Brain microvascular endothelial cell (primary cell): ENCODE measurements around the gene IQSEC3.
"Not testable (repeated sequence)": the region's sequence is repeated elsewhere in the genome, so short reads cannot be mapped to it uniquely, and the experiment has no call there.

ENCODE experiments used
- DNase-seq: peaks from one replicate; pipeline ENCODE4 v3.0.0-alpha.2; 2020
- H3K27ac ChIP-seq: fragments of 250-450 bp; sonication (Bioruptor Pico); 2 replicates; pipeline ENCODE4 v1.5.1; 2020; ENCODE audit warnings: mild to moderate bottlenecking, moderate library complexity
- H3K27me3 ChIP-seq: fragments of 250-450 bp; sonication (Bioruptor Pico); replicated peaks from 2 replicates; pipeline ENCODE4 v1.5.1; 2020; ENCODE audit warnings: mild to moderate bottlenecking
- H3K36me3 ChIP-seq: fragments of 250-450 bp; sonication (Bioruptor Pico); replicated peaks from 2 replicates; pipeline ENCODE4 v1.5.1; 2020; ENCODE audit warnings: mild to moderate bottlenecking
- H3K4me3 ChIP-seq: 2 replicates; pipeline ENCODE4 v1.5.1; 2011; ENCODE audit warnings: low read depth, mild to moderate bottlenecking, control low read depth, low read length, moderate library complexity
- in situ Hi-C: cut with HindIII; loops from 2 replicates; pipeline ENCODE4 v1.10.0; 2017; ENCODE audit warnings: low sequenced_read_pairs, low pct_ligation_motif_present
- TF ChIP-seq, protein P1 (sequence below): IDR thresholded peaks from 2 replicates; pipeline ENCODE4 v1.5.1; 2011; ENCODE audit warnings: low read depth, mild to moderate bottlenecking, moderate library complexity, low read length, control low read depth, inconsistent platforms; ENCODE audit errors: missing control alignments

IQSEC3 gene

DNA sequence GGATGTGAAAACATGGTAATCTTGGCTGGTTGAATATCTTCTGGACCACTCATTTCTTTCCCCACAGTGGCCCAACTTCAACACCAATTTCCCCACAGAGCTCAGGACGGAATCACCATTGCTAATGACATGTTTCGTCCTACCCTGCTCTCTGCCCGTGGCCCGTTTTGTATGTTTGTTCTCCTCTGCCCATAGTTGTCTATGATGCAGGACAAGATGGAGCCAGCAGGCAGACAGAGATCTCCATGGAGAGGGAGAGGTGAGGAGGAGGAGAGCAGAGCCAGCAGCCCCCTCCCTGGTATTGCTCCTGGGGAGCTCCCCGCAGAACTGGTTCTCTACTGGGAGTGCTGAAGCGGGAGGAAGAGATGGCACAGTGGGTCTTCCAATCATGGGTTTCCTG lies 3.1 kb downstream of the IQSEC3 start:
- in situ Hi-C loops, DNase-seq, H3K27me3 ChIP-seq, H3K4me3 ChIP-seq, H3K36me3 ChIP-seq, H3K27ac ChIP-seq: not testable (repeated sequence)

DNA sequence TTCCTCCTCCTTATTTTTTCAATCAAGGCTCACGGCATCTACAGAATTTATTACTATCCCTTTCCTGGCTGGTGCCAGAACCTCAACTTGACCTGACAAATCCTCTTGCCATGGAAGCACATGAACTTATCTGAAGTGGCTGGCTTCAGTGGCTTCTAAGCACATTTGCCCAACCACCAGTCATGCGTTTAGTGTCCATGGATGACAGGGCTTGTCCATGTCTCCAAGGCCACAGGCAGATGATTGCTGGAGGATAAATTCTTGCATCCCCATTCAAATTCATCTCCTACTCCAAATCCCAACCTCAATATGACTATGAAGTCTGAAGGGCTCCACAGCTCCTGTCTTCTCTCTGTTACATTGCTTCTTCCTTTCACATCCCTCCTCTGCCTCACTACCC lies 4.0 kb downstream of the IQSEC3 start:
- H3K27ac ChIP-seq, H3K36me3 ChIP-seq, in situ Hi-C loops, DNase-seq, H3K27me3 ChIP-seq, H3K4me3 ChIP-seq: not testable (repeated sequence)

DNA sequence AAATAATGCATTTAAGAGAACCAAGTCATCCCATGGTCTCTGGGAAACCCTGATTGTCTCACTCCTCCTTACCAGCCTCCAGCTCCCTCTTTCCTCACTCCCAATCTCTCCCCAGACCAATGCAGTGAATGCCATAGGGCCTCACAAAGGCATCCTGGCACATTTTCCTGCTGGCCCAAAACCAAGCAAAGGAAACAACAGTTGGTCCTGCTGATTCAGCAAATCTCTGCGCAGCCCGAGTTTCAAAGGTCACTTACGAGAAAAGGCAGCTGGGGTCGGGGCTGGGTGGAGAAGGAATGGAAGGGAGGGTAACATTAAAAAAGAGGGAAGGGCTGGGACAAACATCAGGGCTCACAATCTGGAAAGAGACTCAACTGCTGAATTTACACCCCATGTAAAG lies 5.5 kb downstream of the IQSEC3 start:
- H3K36me3 ChIP-seq, H3K27ac ChIP-seq, DNase-seq, H3K27me3 ChIP-seq, in situ Hi-C loops, H3K4me3 ChIP-seq: not testable (repeated sequence)

DNA sequence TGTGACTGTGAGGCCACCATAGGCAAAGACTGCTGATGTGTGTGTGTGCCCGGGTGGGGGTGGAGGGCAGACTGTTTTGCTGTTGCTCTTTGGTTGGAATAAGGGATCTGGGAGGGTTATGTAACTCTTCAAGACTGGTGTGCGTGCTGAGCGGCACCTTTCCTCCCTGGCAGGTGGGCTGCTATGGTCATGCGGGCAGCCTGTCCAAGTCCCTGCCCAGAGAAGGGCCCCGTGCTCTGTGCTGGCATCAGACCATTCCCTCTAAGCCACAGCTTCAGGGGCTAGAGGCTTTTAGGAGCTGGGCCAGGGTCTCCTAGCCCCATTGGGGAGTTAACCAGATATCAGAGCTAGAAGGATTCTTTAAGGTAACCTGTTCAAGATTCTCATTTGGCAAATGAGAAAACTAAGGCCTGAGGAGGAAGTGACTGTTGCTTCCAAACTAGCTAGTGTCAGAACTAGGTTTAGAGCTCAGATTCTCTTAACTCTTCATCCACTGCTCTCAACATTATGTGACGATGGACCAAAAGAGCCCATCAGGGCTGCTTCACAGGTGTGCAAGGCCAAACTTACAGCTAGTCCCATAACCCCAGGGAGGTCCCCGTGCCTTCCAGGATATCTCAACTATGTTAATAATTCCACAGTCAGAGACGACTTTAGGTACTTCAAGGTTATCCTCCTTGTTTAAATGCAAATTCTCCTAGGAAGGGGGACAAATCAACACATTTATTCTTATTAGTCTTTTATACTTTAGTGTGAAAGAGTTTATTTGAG lies 8.0 kb downstream of the IQSEC3 start:
- H3K27ac ChIP-seq, in situ Hi-C loops, H3K36me3 ChIP-seq, H3K4me3 ChIP-seq, DNase-seq: not testable (repeated sequence)
- peaks cover 12% of the 10 kb centered on the region for H3K27me3 ChIP-seq

DNA sequence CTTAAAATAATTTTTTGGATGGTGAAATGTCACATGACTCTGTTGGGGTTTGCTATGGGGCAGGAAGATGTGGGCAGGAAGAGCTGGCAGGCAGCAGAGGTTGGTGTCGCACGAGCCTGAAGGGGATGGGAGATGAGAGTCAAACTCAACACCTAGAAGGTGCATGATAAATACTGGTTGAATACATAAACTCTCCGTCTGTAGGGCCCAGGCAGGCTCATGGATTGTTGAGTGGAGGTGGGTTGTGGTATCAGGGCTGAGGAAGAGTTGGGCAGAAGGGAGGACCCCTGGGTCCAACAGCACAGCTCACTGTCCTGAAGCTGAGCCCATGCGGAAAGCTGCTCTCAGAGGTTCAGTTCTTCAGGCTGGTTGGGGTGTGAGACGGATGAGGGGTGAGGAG lies 9.0 kb downstream of the IQSEC3 start:
- in situ Hi-C loops, DNase-seq, H3K27ac ChIP-seq, H3K36me3 ChIP-seq, H3K4me3 ChIP-seq: not testable (repeated sequence)
- peaks cover 16% of the 10 kb centered on the region for H3K27me3 ChIP-seq

DNA sequence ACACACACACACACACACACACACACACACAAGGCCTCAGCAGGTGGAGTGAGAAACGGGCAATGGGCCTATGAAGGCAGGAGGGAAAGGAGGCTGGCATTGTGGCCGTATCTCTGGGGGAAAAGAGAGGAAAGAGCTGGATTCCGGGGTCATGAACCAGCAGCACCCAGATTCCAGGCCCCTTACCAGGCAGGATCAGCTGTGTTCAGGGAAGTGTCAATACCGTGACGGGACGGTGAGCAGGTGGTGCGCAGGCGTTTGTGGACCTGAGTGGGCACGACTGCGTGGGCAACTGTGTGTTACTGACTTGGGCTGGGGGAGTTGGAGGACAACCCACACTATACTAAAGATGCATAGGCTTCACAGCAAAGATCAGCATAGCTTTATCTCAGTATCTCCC lies 9.5 kb downstream of the IQSEC3 start:
- H3K27ac ChIP-seq, DNase-seq, in situ Hi-C loops, H3K4me3 ChIP-seq, H3K36me3 ChIP-seq: not testable (repeated sequence)
- peaks cover 22% of the 10 kb centered on the region for H3K27me3 ChIP-seq

DNA sequence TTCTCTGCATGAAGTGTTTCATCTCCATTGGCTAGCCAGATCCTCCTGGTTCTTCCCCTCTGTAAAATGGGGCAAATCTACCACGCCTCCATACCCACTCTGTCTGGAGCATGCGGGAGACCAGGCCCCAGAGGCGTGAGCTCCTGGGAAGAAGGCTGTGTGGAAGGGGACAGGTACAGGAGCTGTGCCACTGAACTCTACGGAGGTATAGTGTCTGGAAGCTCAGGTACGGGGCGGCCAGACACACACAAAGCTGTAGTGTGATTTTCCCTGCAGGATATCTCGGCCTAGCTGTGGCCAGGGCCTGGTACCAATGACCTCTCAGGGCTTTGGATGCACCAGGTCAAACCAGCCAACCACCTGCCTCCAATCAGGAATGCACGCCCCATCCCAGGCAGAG lies 10.0 kb downstream of the IQSEC3 start:
- H3K4me3 ChIP-seq, H3K36me3 ChIP-seq, H3K27ac ChIP-seq, DNase-seq, in situ Hi-C loops: not testable (repeated sequence)
- peaks cover 26% of the 10 kb centered on the region for H3K27me3 ChIP-seq

DNA sequence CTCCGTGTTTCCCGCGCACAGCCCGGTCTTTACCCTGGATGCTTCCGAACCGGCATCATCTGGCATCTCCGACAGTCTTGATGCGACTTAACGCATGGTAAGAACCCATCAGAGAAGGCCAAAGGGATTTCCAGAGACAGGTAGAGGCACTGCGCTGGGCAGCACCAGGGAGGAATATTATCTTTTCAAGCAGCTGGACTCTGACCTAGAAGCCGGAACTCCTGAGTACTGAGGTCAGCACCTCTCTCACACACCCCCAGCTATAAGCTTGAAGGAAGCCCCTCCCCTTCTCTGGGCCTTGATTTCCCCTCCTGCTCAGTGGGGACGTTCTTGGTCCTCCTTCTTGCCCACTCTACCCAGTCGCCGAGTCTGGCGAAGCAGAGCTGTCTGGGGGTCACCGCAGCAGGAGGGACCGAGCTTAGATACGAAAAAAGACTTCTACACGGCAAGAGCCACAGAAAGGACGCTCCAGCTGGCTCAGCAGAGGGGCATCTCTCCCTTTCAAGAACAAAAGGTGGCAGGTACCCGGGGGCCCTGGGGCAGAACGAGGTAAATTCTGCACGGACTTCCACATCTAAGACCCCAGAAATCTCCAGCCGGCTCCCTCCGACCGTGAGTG lies 10.6 kb downstream of the IQSEC3 start:
- DNase-seq, H3K4me3 ChIP-seq, H3K36me3 ChIP-seq, in situ Hi-C loops, H3K27ac ChIP-seq: not testable (repeated sequence)
- H3K27me3 ChIP-seq: peaks cover 30% of the 10 kb centered on the region

DNA sequence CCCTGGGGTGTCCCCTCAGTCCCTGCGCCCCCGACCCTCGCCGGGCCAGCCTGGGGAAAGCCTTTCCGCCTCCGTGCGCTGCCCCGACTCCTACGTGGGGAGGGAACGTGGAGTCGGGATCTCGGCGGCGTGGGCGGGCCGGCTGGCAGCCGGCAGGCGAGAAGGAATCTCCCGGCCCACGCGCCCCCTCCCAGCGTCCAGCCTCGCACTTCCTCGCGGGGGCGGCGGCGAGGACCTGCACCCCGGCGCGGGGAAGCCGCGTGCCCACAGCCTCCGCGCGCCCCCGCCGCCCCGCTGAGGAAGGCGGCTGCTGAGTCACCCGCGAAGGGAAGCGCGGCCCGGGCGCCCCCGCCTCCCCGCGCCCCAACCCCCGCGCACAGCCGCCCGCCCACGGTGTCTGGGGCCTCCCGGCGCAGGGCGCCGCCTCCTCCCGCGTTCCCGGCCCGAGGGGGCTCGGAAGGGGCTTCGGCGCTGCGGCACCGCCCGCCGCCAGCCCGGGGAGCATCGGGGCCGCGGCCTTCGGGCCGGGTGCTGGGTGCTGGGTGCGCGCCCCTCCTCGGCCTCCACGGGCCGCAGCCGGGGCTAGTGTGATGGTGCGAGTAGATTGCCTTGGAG lies 11.3 kb downstream of the IQSEC3 start:
- H3K27me3 ChIP-seq: peaks cover 34% of the 10 kb centered on the region
- H3K36me3 ChIP-seq, H3K4me3 ChIP-seq, DNase-seq, in situ Hi-C loops, H3K27ac ChIP-seq: not testable (repeated sequence)

DNA sequence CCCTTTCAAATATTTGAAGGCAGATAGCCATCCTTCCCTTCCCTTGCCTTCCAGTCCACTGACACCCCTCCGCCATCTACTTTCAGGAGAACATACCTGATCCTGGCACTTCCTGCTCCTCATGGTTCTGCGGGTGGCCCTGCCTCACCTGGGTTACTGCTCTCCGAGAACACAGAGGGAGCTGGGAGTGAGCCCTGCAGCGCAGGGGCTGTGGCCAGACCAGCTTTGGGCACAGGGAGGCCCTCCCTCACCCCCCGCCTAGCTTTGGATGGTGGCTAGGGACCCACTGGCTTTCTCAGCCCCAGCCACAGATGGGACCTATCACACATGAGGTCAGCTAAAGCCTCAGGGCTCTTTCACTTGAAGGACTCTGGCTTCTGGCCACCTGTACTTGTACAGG lies 12.4 kb downstream of the IQSEC3 start:
- TF ChIP-seq, protein P1, sequence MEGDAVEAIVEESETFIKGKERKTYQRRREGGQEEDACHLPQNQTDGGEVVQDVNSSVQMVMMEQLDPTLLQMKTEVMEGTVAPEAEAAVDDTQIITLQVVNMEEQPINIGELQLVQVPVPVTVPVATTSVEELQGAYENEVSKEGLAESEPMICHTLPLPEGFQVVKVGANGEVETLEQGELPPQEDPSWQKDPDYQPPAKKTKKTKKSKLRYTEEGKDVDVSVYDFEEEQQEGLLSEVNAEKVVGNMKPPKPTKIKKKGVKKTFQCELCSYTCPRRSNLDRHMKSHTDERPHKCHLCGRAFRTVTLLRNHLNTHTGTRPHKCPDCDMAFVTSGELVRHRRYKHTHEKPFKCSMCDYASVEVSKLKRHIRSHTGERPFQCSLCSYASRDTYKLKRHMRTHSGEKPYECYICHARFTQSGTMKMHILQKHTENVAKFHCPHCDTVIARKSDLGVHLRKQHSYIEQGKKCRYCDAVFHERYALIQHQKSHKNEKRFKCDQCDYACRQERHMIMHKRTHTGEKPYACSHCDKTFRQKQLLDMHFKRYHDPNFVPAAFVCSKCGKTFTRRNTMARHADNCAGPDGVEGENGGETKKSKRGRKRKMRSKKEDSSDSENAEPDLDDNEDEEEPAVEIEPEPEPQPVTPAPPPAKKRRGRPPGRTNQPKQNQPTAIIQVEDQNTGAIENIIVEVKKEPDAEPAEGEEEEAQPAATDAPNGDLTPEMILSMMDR: no peak
- Histone ChIP-seq H3K4me3 (no peak overlapping the region), H3K27ac (no peak overlapping the region), H3K27me3 (peaks cover 34% of the 10 kb centered on the region), H3K36me3 (no peaks in the 10 kb centered on the region)
- no peak for DNase-seq
- in situ Hi-C loops: no loop called here
